HepG2 (cell line): ENCODE results near the gene CMIP. TPM values are rescaled to one million over a fixed set of nuclear protein-coding genes. Genes with fewer than 3 reads are reported as not detected.

ENCODE experiments used
- ARNT ChIP-seq: fragments of 450-650 bp; IDR thresholded peaks from 2 replicates; pipeline ENCODE4 v1.6.1; 2017
- ATF2 ChIP-seq: sonication (generic); formaldehyde crosslinking; IDR thresholded peaks from 2 replicates; pipeline ENCODE4 v1.4.0; 2020; ENCODE audit warnings: missing genetic modification reagents
- CERS6 ChIP-seq: sonication (generic); formaldehyde crosslinking; IDR thresholded peaks from 2 replicates; pipeline ENCODE4 v1.5.0; 2020; ENCODE audit warnings: missing genetic modification reagents
- CTCF ChIP-seq: sonication (generic); formaldehyde crosslinking; IDR thresholded peaks from 2 replicates; pipeline ENCODE4 v1.5.0; 2020; ENCODE audit warnings: mild to moderate bottlenecking, missing genetic modification reagents, moderate library complexity
- EP300 ChIP-seq, 3 experiments: sonication (generic) in 1 of 3; formaldehyde crosslinking in 1 of 3; IDR thresholded peaks; 2 replicates each; pipeline versions ENCODE4 v1.5.1 to v1.6.1; 2011 to 2020; ENCODE audit warnings: low read depth in 2 of 3, low read length in 2 of 3, borderline replicate concordance in 1 of 3, improper control_type of control experiment in 1 of 3, mild to moderate bottlenecking in 1 of 3, missing genetic modification reagents in 1 of 3, moderate library complexity in 1 of 3
- FOXC1 ChIP-seq: sonication (generic); formaldehyde crosslinking; IDR thresholded peaks from 2 replicates; pipeline ENCODE4 v1.8.0; 2022; ENCODE audit warnings: mild to moderate bottlenecking, missing genetic modification reagents, borderline replicate concordance
- GFI1 ChIP-seq: sonication (generic); formaldehyde crosslinking; IDR thresholded peaks from 2 replicates; pipeline ENCODE4 v1.5.0; 2020; ENCODE audit warnings: missing genetic modification reagents, mild to moderate bottlenecking, borderline replicate concordance
- RXRB ChIP-seq: IDR thresholded peaks from 2 replicates; pipeline ENCODE4 v1.6.1; 2016; ENCODE audit warnings: borderline replicate concordance, missing genetic modification reagents, missing compliant biosample characterization
- UBTF ChIP-seq: sonication (generic); formaldehyde crosslinking; IDR thresholded peaks from 2 replicates; pipeline ENCODE4 v1.4.0; 2020; ENCODE audit warnings: mild to moderate bottlenecking, missing genetic modification reagents
- USF2 ChIP-seq, 2 experiments: sonication (generic) in 1 of 2; formaldehyde crosslinking in 1 of 2; IDR thresholded peaks; 2 replicates each; pipeline versions ENCODE4 v1.5.1 to v1.6.1; 2011 to 2020; ENCODE audit warnings: borderline replicate concordance in 1 of 2, low read depth in 1 of 2, low read length in 1 of 2, mild to moderate bottlenecking in 1 of 2, missing genetic modification reagents in 1 of 2, moderate library complexity in 1 of 2
- ZEB1 ChIP-seq: IDR thresholded peaks from 2 replicates; pipeline ENCODE4 v1.6.1; 2012; ENCODE audit warnings: mild to moderate bottlenecking, low read depth, inconsistent platforms; ENCODE audit not compliant: insufficient replicate concordance
- ZNF251 ChIP-seq: sonication (generic); formaldehyde crosslinking; IDR thresholded peaks from 2 replicates; pipeline ENCODE4 v1.9.0; 2021; ENCODE audit warnings: mild to moderate bottlenecking, missing genetic modification reagents
- ZNF614 ChIP-seq: IDR thresholded peaks from 2 replicates; pipeline ENCODE4 v1.6.1; 2018; ENCODE audit warnings: missing biosample characterization, missing genetic modification reagents, inconsistent platforms, borderline replicate concordance
- ZNF737 ChIP-seq: sonication (generic); formaldehyde crosslinking; IDR thresholded peaks from 2 replicates; pipeline ENCODE4 v1.5.0; 2020; ENCODE audit warnings: missing genetic modification reagents, mild to moderate bottlenecking, borderline replicate concordance
- ZUFSP ChIP-seq: sonication (generic); formaldehyde crosslinking; IDR thresholded peaks from 2 replicates; pipeline ENCODE4 v1.9.0; 2021; ENCODE audit warnings: missing genetic modification reagents, mild to moderate bottlenecking, borderline replicate concordance
- polyA plus RNA-seq, 8 experiments: library from polyadenylated mRNA; depleted of rRNA in 3 of 8; stranded (reverse) in 7 of 8; unstranded in 1 of 8; fragments of >200 nt; fragmentation: Illumina TruSeq in 4 of 8; extraction: Trizol in 4 of 8; gene quantifications; 2 replicates each; pipeline versions ENCODE4 v1.2.1 to v1.2.3, GENCODE V29; 2011 to 2016; ENCODE audit warnings: low read depth in 4 of 8, missing spikeins in 1 of 8, mixed read lengths in 1 of 8; ENCODE audit not compliant: insufficient read depth in 1 of 8
- total RNA-seq, 5 experiments: library from RNA; depleted of rRNA; stranded (reverse); fragments of >200 nt; fragmentation: Illumina TruSeq; extraction: Trizol; gene quantifications; 2 replicates each; pipeline ENCODE4 v1.2.3, GENCODE V29; 2016; ENCODE audit warnings: low read depth in 1 of 5

Gene CMIP
- total and polyA plus RNA-seq, 2 of the 13 experiments (the other 11 are each of a cell fraction or from before 2014, with no cell fraction given), result 10.9 to 18.1 TPM

- TF ChIP-seq USF2 (IDR thresholded peaks at IDR 0.05; ENCODE audit: low read depth, low read length) (peak; percentile 41), USF2 (CRISPR knock-in tag; IDR thresholded peaks at IDR 0.05; ENCODE audit: borderline replicate concordance) (peak; percentile 74; the same call in 1 of the 2 replicates), ATF2 (peak; percentile 65), CERS6 (CRISPR knock-in tag) (no peak), EP300 (IDR thresholded peaks at IDR 0.05; ENCODE audit: low read depth in 2 of 2, low read length in 2 of 2) (peak; percentile 76 to 92; a peak in 3 of 4 replicates), EP300 (CRISPR knock-in tag; IDR thresholded peaks at IDR 0.05; ENCODE audit: borderline replicate concordance) (peak; percentile 68; the same call in 1 of the 2 replicates), ZEB1 (peak; percentile 46), GFI1 (CRISPR knock-in tag) (peak; percentile 74), ARNT (no peak), FOXC1 (CRISPR knock-in tag) (peak; percentile 18; the same call in 1 of the 2 replicates), ZNF251 (CRISPR knock-in tag) (no peak), ZNF614 (0 out of 2 replicates have a peak, but pooled peaks have one; percentile 61), UBTF (peak; percentile 57; the same call in 1 of the 2 replicates), ZUFSP (CRISPR knock-in tag) (no peak), CTCF (CRISPR knock-in tag) (peak; percentile 36), RXRB (CRISPR knock-in tag) (peak; percentile 98), ZNF737 (0 out of 2 replicates have a peak, but pooled peaks have one; percentile 57)
Measured at GRCh38 chr16:81456523-81457325, 12.1 kb downstream of the CMIP start (continued).
